Left ventricle myocardium inferior (tissue), 1 donor: Measurements from ENCODE around the gene TMX1. TPM values are rescaled to one million over a fixed set of nuclear protein-coding genes. Genes with fewer than 3 reads are reported as not detected.

Source experiments
- DNase-seq: peaks from one replicate; pipeline ENCODE4 v3.0.0-alpha.2; 2020
- H3K27ac ChIP-seq: fragments of 200-600 bp; replicated peaks from 2 replicates; pipeline ENCODE4 v1.8.0; 2021
- H3K27me3 ChIP-seq: fragments of 200-600 bp; 2 replicates; pipeline ENCODE4 v1.8.0; 2021; ENCODE audit warnings: low read depth
- H3K36me3 ChIP-seq: fragments of 200-600 bp; 2 replicates; pipeline ENCODE4 v1.8.0; 2021
- H3K4me1 ChIP-seq: fragments of 200-600 bp; 2 replicates; pipeline ENCODE4 v1.8.0; 2021
- H3K4me3 ChIP-seq: fragments of 200-600 bp; 2 replicates; pipeline ENCODE4 v1.8.0; 2021; ENCODE audit warnings: mild to moderate bottlenecking, moderate library complexity
- H3K9me3 ChIP-seq: fragments of 200-600 bp; replicated peaks from 2 replicates; pipeline ENCODE4 v1.8.0; 2021
- intact Hi-C: fragments of 100-400 bp; cut with micrococcal nuclease; formaldehyde crosslinking; loops from one replicate; pipeline ENCODE4 v1.11.0; 2022
- total RNA-seq: library from RNA; stranded (reverse); fragmentation: NEBNext Ultra II Directional; extraction: Animal tissue kit (Norgen Biotek cat#: 25700); gene quantifications from one replicate; pipeline ENCODE4 v1.2.1, GENCODE V29; 2021
- TF ChIP-seq, protein P1 (sequence below): fragments of 200-600 bp; IDR thresholded peaks from 2 replicates; pipeline ENCODE4 v1.8.0; 2021; ENCODE audit warnings: antibody characterized with exemption, mild to moderate bottlenecking, borderline replicate concordance
- donor health status: DM: no; HTN: yes; CAD: no; lungs with severe emphysema.

Gene TMX1
- total RNA-seq, 1 donor from 2014 or later = 8.6 TPM

DNA sequence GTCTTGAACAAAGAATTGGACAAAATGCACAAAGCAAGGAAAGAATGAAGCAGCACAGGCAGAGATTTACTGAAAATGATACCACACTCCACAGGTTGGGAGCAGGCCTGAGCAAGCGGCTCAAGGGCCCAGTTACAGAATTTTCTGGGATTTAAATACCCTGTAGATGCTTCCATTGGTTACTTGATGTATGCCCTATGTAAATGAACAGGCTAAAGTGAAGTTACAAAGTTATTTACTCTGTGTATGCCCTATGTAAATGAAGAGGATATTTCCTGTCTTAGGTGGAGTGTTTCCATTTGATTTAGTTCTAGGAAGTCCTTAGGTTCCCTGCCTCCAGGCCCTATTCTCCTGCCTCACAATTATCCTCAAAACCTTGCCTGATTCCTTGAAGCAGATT is 36.6 kb downstream of the TMX1 start:
- intact Hi-C loops = no loop called here
- no peak for DNase-seq
- no peaks in the 10 kb centered on the region for H3K36me3 ChIP-seq
- no peak overlapping the region for H3K27ac ChIP-seq
- TF ChIP-seq, protein P1, sequence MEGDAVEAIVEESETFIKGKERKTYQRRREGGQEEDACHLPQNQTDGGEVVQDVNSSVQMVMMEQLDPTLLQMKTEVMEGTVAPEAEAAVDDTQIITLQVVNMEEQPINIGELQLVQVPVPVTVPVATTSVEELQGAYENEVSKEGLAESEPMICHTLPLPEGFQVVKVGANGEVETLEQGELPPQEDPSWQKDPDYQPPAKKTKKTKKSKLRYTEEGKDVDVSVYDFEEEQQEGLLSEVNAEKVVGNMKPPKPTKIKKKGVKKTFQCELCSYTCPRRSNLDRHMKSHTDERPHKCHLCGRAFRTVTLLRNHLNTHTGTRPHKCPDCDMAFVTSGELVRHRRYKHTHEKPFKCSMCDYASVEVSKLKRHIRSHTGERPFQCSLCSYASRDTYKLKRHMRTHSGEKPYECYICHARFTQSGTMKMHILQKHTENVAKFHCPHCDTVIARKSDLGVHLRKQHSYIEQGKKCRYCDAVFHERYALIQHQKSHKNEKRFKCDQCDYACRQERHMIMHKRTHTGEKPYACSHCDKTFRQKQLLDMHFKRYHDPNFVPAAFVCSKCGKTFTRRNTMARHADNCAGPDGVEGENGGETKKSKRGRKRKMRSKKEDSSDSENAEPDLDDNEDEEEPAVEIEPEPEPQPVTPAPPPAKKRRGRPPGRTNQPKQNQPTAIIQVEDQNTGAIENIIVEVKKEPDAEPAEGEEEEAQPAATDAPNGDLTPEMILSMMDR = no peak
- no peaks in the 10 kb centered on the region for H3K27me3 ChIP-seq
- no peaks in the 10 kb centered on the region for H3K4me1 ChIP-seq
- no peaks in the 10 kb centered on the region for H3K9me3 ChIP-seq
- no peak overlapping the region for H3K4me3 ChIP-seq

DNA sequence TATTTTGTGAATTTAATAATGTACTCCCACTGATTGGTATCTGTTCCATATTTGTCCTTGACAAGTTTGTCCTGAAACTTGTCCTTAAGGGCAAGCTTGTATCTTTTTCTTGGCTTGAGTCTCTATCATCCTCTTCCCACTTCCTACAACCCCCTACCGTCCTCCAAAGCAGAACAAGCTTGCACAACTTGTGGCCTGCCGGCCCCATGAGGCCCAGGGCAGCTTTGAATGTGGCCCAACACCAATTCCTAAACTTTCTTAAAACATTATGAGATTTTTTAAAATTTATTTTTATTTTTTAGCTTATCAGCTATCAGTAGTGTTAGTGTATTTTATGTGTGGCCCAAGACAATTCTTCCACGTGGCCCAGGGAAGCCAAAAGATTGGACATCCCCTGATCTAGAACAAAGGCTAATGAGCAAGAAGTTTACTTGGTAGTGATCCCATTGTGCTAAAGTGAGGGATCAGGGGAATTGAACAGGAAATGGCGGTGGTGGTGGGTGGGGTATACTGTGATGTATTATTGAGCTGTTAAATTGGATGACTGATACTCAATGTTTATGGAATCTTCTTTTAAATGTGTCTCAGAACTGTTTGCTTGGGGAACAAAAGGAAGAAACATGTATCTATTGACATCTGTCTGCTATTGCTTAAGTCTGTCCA is 37.8 kb downstream of the TMX1 start:
- DNase-seq = no peak
- TF ChIP-seq, protein P1 = no peak
- Histone ChIP-seq H3K27me3 (no peaks in the 10 kb centered on the region), H3K4me3 (no peak overlapping the region), H3K9me3 (no peaks in the 10 kb centered on the region), H3K36me3 (no peaks in the 10 kb centered on the region), H3K4me1 (no peaks in the 10 kb centered on the region), H3K27ac (no peak overlapping the region)
- intact Hi-C loops = no loop called here

DNA sequence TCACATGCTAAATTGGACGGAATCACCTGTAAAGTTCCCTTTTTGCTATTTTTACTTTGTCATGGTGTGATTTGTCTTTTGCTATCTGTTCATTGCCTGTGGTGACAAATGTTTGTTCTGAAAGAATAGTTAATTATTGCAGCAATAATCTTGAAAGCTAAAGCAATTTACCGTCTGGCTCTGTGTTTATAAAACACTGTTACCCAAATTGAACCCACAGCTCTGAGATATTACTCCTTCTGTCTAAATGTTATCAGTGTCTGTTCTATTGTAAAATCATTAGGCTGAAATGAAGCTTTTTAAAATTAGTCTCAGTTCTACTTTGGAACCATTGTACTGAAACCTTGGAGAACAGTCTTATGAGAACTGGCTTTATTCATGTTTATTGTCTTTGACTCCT is 42.5 kb downstream of the TMX1 start:
- DNase-seq = no peak
- Histone ChIP-seq H3K4me3 (no peak overlapping the region), H3K36me3 (no peaks in the 10 kb centered on the region), H3K9me3 (no peaks in the 10 kb centered on the region), H3K4me1 (no peaks in the 10 kb centered on the region), H3K27ac (no peak overlapping the region), H3K27me3 (no peaks in the 10 kb centered on the region)
- intact Hi-C loops = loop anchor here (2.0 to 10.0 kb wide), 3 partner anchors 92 to 498 kb away; partner anchors contain the start of gene FRMD6
- TF ChIP-seq, protein P1 = no peak

- Histone ChIP-seq H3K9me3 (no peaks in the 10 kb centered on the region), H3K27me3 (no peaks in the 10 kb centered on the region), H3K4me1 (no peaks in the 10 kb centered on the region), H3K36me3 (no peaks in the 10 kb centered on the region), H3K4me3 (no peak overlapping the region), H3K27ac (no peak overlapping the region)
- TF ChIP-seq, protein P1 = peak; percentile 88
- DNase-seq = no peak
- intact Hi-C loops = loop anchor here (2.0 to 10.0 kb wide), 3 partner anchors 91 to 497 kb away; partner anchors contain the start of gene FRMD6
These were observed 43.5 kb downstream of the TMX1 start for GRCh38 chr14:51283402-51284085.

- TF ChIP-seq, protein P1 = no peak
- Histone ChIP-seq H3K4me1 (no peaks in the 10 kb centered on the region), H3K36me3 (no peaks in the 10 kb centered on the region), H3K4me3 (no peak overlapping the region), H3K9me3 (no peaks in the 10 kb centered on the region), H3K27me3 (no peaks in the 10 kb centered on the region), H3K27ac (no peak overlapping the region)
- DNase-seq = no peak
- intact Hi-C loops = loop anchor here (10.0 kb wide), 2 partner anchors 91 to 371 kb away; partner anchors contain the start of gene FRMD6
These were observed 44.2 kb downstream of the TMX1 start for GRCh38 chr14:51284241-51284640.
